ENCODE data around the gene C3. TPM values are rescaled to one million over a fixed set of nuclear protein-coding genes. Genes with fewer than 3 reads are reported as not detected.

Gene C3
- total RNA-seq, 1 experiment from 2014 or later: 5.0 TPM

GRCh38 chr19:6677495-6677882 lies 43.0 kb downstream of the C3 start:
- H3K27me3 ChIP-seq (ENCODE audit: control insufficient read depth, insufficient read depth, low read length): no peaks in the 10 kb centered on the region
- no TSS peak for BruUV-seq (replicated peaks)
- H3K4me3 ChIP-seq (ENCODE audit: low read depth in 2 of 2, low read length in 2 of 2): no peak overlapping the region
- H3K9me3 ChIP-seq (ENCODE audit: control insufficient read depth, insufficient read depth, low read depth, low read length): no peaks in the 10 kb centered on the region
- ATAC-seq (no peak), DNase-seq (ENCODE audit: low read depth, low spot score) (no peak)
- H3K36me3 ChIP-seq (ENCODE audit: control insufficient read depth, insufficient read depth, low read length): no peaks in the 10 kb centered on the region
- no peak overlapping the region for H3K27ac ChIP-seq (ENCODE audit: low read length)
- ChIA-PET POLR2A (no interaction called here), CTCF (no interaction called here)
- intact Hi-C loops (cut with micrococcal nuclease; ENCODE audit: unreplicated experiment) (no loop called here), in situ Hi-C loops (cut with HindIII; ENCODE audit: low pct_unique_long_range_greater_than_20kb, low sequenced_read_pairs) (no loop called here)
- H3K4me1 ChIP-seq (ENCODE audit: control insufficient read depth, insufficient read depth, low read length): no peaks in the 10 kb centered on the region
- no peak for TF ChIP-seq TCF7L2 (IDR thresholded peaks at IDR 0.05; ENCODE audit: low read depth, low read length)
- TF ChIP-seq, protein P1, sequence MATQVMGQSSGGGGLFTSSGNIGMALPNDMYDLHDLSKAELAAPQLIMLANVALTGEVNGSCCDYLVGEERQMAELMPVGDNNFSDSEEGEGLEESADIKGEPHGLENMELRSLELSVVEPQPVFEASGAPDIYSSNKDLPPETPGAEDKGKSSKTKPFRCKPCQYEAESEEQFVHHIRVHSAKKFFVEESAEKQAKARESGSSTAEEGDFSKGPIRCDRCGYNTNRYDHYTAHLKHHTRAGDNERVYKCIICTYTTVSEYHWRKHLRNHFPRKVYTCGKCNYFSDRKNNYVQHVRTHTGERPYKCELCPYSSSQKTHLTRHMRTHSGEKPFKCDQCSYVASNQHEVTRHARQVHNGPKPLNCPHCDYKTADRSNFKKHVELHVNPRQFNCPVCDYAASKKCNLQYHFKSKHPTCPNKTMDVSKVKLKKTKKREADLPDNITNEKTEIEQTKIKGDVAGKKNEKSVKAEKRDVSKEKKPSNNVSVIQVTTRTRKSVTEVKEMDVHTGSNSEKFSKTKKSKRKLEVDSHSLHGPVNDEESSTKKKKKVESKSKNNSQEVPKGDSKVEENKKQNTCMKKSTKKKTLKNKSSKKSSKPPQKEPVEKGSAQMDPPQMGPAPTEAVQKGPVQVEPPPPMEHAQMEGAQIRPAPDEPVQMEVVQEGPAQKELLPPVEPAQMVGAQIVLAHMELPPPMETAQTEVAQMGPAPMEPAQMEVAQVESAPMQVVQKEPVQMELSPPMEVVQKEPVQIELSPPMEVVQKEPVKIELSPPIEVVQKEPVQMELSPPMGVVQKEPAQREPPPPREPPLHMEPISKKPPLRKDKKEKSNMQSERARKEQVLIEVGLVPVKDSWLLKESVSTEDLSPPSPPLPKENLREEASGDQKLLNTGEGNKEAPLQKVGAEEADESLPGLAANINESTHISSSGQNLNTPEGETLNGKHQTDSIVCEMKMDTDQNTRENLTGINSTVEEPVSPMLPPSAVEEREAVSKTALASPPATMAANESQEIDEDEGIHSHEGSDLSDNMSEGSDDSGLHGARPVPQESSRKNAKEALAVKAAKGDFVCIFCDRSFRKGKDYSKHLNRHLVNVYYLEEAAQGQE (IDR thresholded peaks at IDR 0.05; ENCODE audit: insufficient read depth in 1 of 2, low read depth in 2 of 2, low read length in 1 of 2): no peak
- no peak for TF ChIP-seq POLR2AphosphoS5 (IDR thresholded peaks at IDR 0.05; ENCODE audit: low read depth, low read length)
- TF ChIP-seq, protein P2, sequence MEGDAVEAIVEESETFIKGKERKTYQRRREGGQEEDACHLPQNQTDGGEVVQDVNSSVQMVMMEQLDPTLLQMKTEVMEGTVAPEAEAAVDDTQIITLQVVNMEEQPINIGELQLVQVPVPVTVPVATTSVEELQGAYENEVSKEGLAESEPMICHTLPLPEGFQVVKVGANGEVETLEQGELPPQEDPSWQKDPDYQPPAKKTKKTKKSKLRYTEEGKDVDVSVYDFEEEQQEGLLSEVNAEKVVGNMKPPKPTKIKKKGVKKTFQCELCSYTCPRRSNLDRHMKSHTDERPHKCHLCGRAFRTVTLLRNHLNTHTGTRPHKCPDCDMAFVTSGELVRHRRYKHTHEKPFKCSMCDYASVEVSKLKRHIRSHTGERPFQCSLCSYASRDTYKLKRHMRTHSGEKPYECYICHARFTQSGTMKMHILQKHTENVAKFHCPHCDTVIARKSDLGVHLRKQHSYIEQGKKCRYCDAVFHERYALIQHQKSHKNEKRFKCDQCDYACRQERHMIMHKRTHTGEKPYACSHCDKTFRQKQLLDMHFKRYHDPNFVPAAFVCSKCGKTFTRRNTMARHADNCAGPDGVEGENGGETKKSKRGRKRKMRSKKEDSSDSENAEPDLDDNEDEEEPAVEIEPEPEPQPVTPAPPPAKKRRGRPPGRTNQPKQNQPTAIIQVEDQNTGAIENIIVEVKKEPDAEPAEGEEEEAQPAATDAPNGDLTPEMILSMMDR (IDR thresholded peaks at IDR 0.05): no peak
- no peak for TF ChIP-seq SIN3A (IDR thresholded peaks at IDR 0.05; ENCODE audit: borderline replicate concordance, insufficient read depth, low read depth, low read length)

DNA sequence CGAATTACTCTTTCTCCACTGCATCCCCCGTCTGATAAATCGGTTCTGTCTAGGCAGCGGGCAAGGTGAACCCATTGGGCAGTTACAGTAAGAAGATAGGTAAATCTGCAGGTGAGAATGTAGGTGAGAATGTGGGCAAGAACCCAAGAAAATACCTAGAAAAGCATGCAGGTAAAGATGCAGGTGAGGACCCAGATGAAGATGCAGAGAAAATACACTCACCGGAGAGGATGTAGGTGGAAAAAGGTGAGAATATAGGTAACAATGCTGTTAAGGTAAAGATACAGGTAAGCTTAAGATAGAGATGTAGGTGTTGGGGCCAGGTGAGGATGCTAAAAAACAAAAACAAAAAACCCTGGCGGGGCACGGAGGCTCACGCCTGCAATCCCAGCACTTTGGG lies 44.2 kb downstream of the C3 start:
- CTCF ChIA-PET: no interaction called here
- ATAC-seq: no peak

More for the DNA sequence above, 44.2 kb downstream of the C3 start:
- Histone ChIP-seq H3K27me3 (ENCODE audit: control insufficient read depth, insufficient read depth, low read length) (no peaks in the 10 kb centered on the region), H3K4me3 (ENCODE audit: low read depth in 2 of 2, low read length in 2 of 2) (no peak overlapping the region), H3K9me3 (ENCODE audit: control insufficient read depth, insufficient read depth, low read depth, low read length) (no peaks in the 10 kb centered on the region), H3K4me1 (ENCODE audit: control insufficient read depth, insufficient read depth, low read length) (no peaks in the 10 kb centered on the region), H3K36me3 (ENCODE audit: control insufficient read depth, insufficient read depth, low read length) (no peaks in the 10 kb centered on the region), H3K27ac (ENCODE audit: low read length) (no peak overlapping the region)
- BruUV-seq (replicated peaks): no TSS peak
- TF ChIP-seq POLR2AphosphoS5 (IDR thresholded peaks at IDR 0.05; ENCODE audit: low read depth, low read length): no peak
- TF ChIP-seq, protein P1 (IDR thresholded peaks at IDR 0.05; ENCODE audit: insufficient read depth in 1 of 2, low read depth in 2 of 2, low read length in 1 of 2): no peak
- DNase-seq (ENCODE audit: low read depth, low spot score): no peak
- intact Hi-C loops (cut with micrococcal nuclease; ENCODE audit: unreplicated experiment): no loop called here
- POLR2A ChIA-PET: no interaction called here
- in situ Hi-C loops (cut with HindIII; ENCODE audit: low pct_unique_long_range_greater_than_20kb, low sequenced_read_pairs): no loop called here

Measured in Panc1 (cell line).